DOHH2 (cell line): ENCODE results near the gene ZNF506.

Experiments used
- CTCF ChIP-seq: fragments of 200-600 bp; sonication (generic); IDR thresholded peaks from one replicate; pipeline ENCODE4 v1.5.1; 2014; ENCODE audit warnings: antibody characterized with exemption, mild to moderate bottlenecking, low read depth, low read length; ENCODE audit not compliant: poor library complexity, severe bottlenecking
- EZH2phosphoT487 ChIP-seq: fragments of 200-600 bp; sonication (generic); IDR thresholded peaks from 2 replicates; pipeline ENCODE4 v1.6.1; 2017; ENCODE audit warnings: borderline replicate concordance, mild to moderate bottlenecking, antibody characterized with exemption, low read length, moderate library complexity, mixed read lengths

GRCh38 chr19:19820774-19821320 lies 703 bp downstream of the ZNF506 start:
- TF ChIP-seq CTCF, result no peak
- no peak for TF ChIP-seq EZH2phosphoT487
